NT2/D1 (cell line): ENCODE data around the gene ZAR1L.

Experiments
- YY1 ChIP-seq: IDR thresholded peaks from 2 replicates; pipeline ENCODE4 v1.6.1; 2011; ENCODE audit not compliant: insufficient read length, insufficient read depth
- ZNF274 ChIP-seq: IDR thresholded peaks from 2 replicates; pipeline ENCODE4 v1.6.1; 2011; ENCODE audit warnings: mild to moderate bottlenecking, low read depth, low read length

DNA sequence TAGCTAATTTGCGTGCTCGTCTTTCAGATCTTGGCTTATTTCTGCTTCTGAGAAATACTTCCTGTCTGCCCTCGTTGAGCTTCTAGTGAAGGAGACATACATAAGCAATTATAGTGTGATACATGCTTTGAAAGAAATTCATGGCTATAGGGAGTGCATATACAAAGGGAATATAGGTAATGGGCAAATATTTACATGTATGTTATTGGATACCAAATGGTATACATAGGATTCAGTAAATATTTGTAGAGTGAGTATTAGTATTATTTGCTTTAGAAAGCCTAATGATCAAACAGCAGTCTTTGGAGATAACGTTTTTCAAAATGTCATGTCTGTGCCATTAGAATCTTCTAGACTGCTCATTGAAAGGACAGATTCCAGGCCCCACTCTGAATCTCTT, 5.4 kb upstream of the ZAR1L start:
- no peak for TF ChIP-seq YY1
- no peak for TF ChIP-seq ZNF274
